ENCODE data around the gene LARGE1. TPM values are rescaled to one million over a fixed set of nuclear protein-coding genes. Genes with fewer than 3 reads are reported as not detected.

LARGE1 gene
- total RNA-seq, 4 donors from 2014 or later, result 18.7 to 82.1 (median 39.2) TPM

DNA sequence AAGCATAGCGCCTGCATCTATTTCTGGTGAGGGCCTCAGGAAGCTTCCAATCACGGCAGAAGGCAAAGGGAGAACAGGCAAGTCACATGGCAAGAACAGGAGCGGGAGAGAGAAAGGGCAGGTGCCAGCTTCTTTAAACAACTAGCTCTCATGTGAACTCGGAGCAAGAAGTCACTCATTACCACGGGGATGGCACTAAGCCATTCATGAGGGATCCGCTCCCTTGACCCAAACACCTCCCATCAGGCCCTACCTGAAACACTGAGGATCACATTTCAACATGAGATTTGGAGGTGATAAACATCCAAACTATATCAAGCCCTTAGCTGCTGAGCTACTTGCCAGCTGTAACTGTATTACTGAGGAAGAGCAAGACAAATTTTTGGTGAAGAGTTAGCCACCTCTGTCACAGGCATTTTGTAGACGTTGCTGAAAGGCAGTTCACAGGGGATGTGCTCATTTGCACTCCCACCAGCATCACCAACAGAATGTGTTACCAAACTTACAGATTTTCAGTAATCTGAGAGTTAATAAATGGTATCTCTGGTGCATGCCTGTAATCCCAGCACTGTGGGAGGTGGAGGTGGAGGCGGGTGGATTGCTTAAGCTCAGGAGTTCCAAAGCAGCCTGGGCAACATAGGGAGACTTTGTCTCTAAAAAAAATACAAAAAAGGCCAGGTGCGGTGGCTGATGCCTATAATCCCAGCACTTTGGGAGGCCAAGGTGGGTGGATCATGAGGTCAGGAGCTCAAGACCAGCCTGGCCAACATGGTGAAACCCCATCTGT, 398.2 kb downstream of the LARGE1 start:
- intact Hi-C loops (cut with DNase I; ENCODE audit: low total_unique reads), result no loop called here
- Histone ChIP-seq H3K27ac (no peak overlapping the region), H3K4me1 (no peaks in the 10 kb centered on the region), H3K36me3 (no peaks in the 10 kb centered on the region), H3K4me3 (no peak overlapping the region), H3K27me3 (no peaks in the 10 kb centered on the region), H3K9me3 (peaks cover 0 to 4% of the 10 kb centered on the region in 2 donors)
- DNase-seq, result no peak
- TF ChIP-seq, protein P1, sequence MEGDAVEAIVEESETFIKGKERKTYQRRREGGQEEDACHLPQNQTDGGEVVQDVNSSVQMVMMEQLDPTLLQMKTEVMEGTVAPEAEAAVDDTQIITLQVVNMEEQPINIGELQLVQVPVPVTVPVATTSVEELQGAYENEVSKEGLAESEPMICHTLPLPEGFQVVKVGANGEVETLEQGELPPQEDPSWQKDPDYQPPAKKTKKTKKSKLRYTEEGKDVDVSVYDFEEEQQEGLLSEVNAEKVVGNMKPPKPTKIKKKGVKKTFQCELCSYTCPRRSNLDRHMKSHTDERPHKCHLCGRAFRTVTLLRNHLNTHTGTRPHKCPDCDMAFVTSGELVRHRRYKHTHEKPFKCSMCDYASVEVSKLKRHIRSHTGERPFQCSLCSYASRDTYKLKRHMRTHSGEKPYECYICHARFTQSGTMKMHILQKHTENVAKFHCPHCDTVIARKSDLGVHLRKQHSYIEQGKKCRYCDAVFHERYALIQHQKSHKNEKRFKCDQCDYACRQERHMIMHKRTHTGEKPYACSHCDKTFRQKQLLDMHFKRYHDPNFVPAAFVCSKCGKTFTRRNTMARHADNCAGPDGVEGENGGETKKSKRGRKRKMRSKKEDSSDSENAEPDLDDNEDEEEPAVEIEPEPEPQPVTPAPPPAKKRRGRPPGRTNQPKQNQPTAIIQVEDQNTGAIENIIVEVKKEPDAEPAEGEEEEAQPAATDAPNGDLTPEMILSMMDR (IDR thresholded peaks at IDR 0.05), result no peak
- TF ChIP-seq POLR2A (IDR thresholded peaks at IDR 0.05), result no peak

DNA sequence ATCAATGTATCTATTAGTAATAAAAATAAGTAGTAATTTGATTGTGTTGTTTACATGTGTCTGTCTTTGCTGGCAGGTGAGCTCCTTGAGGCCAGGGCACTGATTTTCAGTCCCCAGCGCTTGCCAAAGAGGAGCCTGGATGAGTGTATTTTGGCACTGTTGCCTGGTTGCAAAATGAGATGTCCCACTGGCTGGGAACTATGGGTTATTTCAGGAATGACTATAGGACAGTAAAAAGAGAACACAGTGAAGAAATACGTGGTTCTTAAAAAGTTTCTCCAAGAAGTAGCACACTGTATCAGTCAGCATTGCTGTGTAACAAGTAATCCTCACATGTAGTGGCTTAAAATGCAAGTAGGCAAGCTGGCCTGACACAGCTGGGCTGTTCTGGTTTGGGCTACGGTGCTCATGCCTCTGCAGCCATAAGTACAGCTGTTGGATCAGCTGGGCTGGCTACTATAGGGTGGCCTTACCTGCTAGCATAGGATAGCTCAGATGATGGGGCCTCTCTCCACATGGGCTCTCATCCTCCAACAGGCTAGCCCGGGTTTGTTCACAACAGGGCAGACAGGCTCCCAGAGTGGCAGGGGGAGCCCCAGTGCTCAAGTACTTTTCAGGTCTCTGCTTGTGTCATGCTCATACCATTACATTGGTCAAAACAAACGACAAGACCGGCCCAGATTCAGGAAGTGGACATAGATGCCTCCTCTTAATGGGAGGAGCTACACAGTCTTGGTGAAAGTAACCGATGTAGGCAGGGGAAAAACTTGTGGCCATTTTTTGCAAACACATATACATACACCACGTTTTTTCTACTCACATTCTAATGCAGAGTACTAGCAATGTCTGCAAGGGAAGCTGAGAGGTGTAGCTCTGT, 399.1 kb downstream of the LARGE1 start:
- Histone ChIP-seq H3K4me3 (no peak overlapping the region), H3K9me3 (peaks cover 0 to 4% of the 10 kb centered on the region in 2 donors), H3K27ac (no peak overlapping the region), H3K27me3 (no peaks in the 10 kb centered on the region), H3K4me1 (no peaks in the 10 kb centered on the region), H3K36me3 (no peaks in the 10 kb centered on the region)
- no peak for DNase-seq
- intact Hi-C loops (cut with DNase I; ENCODE audit: low total_unique reads), result no loop called here
- TF ChIP-seq POLR2A (IDR thresholded peaks at IDR 0.05), result no peak
- TF ChIP-seq, protein P1 (IDR thresholded peaks at IDR 0.05), result no peak

DNA sequence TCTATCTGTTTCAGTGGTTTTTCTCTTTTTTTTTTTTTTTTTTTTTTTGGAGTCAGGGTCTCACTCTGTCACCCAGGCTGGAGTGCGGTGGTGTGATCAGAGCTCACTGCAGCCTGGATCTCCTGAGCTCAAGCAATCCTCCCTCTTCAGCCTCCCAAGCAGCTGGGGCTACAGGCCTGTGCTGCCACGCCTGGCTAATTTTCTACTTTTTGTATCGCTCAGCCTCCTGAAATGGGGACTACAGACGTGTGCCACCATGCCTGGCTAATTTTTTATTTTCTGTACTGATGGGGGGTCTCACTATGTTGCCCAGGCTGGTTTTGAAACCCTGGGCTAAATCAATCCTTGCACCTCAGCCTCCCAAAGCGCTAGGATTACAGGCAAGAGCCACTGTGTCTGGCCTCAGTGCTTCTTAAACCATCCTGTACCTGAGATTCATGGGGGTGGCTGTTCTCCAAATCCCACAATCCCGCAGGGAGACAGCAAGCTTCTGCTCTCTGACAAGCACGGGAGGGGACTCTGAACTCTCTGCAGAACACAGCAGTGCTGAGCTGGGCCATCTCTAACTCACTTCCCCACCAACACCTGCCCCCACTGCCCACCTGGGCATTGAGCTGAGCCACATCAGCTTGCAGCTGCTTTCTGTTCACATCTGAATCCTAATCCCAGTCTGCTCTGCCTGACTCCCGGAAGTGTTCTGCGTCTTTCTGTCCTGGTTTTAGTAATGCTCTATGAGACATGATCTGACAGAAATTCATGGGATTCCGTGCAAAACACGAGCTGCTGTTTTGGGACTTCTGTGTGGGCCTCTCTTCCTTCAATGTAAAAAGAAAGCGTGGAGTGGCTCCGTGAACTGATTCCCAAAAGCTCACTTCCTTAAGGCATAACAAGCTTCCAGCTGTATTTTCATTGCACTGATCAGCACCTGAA, 400.0 kb downstream of the LARGE1 start:
- Histone ChIP-seq H3K4me1 (no peaks in the 10 kb centered on the region), H3K36me3 (no peaks in the 10 kb centered on the region), H3K27me3 (no peaks in the 10 kb centered on the region), H3K9me3 (peaks cover 0 to 4% of the 10 kb centered on the region in 2 donors), H3K27ac (peak overlapping the region in 1 of 2 donors; percentile 23), H3K4me3 (no peak overlapping the region)
- DNase-seq, result no peak
- TF ChIP-seq, protein P1 (IDR thresholded peaks at IDR 0.05), result no peak
- TF ChIP-seq POLR2A (IDR thresholded peaks at IDR 0.05), result no peak
- intact Hi-C loops (cut with DNase I; ENCODE audit: low total_unique reads), result no loop called here

DNA sequence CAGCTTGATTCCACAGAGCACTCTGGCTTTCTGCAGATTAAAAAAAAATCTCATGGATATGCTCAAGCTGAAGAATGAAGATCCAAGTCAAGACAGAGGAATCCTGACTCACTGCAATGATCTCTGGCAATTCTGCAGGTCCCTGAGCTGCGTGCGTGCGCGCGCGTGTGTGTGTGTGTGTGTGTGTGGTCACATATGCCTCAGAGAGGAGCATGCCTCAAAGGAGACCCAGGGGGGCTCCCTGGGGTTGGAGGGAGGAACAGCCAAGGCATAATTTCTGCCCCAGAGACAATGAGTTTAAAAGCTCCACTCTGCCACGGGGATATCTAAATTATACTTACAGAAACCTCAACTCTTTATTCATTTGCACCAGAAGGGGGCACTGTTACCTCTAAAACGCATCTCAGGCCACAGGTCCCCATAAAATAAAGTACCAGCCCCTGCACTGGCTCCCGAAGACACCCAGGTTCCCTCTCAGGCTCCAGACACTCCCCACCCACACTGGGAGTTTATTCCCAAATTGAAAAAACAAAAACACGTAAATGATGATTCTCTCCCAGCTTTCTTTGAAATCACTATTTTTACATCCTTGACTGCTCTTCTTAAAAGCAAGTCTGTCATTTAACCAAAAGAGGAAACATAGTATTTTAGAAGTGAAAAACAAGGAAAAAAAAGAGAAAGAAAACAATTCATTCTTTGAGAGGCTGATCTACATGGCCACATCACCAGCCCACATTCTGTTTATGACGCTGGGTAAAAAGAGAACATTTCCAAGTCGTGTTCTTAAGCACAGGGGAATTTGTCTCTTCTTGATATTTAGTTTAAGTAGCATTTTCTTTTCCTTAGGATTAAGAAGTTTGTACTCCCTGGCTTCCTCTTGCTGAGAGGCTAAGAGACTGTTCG, 401.0 kb downstream of the LARGE1 start:
- DNase-seq, result peak; percentile 33 to 65
- TF ChIP-seq POLR2A (IDR thresholded peaks at IDR 0.05), result no peak
- TF ChIP-seq, protein P1 (IDR thresholded peaks at IDR 0.05), result peak; percentile 68 to 75 (median 72)
- Histone ChIP-seq H3K27ac (peak overlapping the region; percentile 23 to 34), H3K36me3 (no peaks in the 10 kb centered on the region), H3K4me3 (no peak overlapping the region), H3K27me3 (no peaks in the 10 kb centered on the region), H3K9me3 (peaks cover 0 to 4% of the 10 kb centered on the region in 2 donors), H3K4me1 (no peaks in the 10 kb centered on the region)
- intact Hi-C loops (cut with DNase I; ENCODE audit: low total_unique reads), result no loop called here

All from uterus (tissue), 4 donors.